ENCODE results near the gene RCOR1.

GRCh38 chr14:102695167-102695555 is 102.7 kb downstream of the RCOR1 start:
- no peak for TF ChIP-seq CTCF (conservative IDR thresholded peaks at IDR 0.05; ENCODE audit: low read depth, low read length)
- TF ChIP-seq SMC3 (IDR thresholded peaks at IDR 0.05; ENCODE audit: low read depth, low read length), result no peak
- TF ChIP-seq POLR2A (IDR thresholded peaks at IDR 0.05; ENCODE audit: low read depth, low read length), result no peak
- TF ChIP-seq MAFK (IDR thresholded peaks at IDR 0.05; ENCODE audit: low read depth, low read length), result no peak
- no peak for TF ChIP-seq FOS (IDR thresholded peaks at IDR 0.05; ENCODE audit: low read depth, low read length)
- no peak for TF ChIP-seq CEBPB (IDR thresholded peaks at IDR 0.05; ENCODE audit: low read depth, low read length)
- TF ChIP-seq RFX5 (IDR thresholded peaks at IDR 0.05; ENCODE audit: low read depth, low read length), result no peak
- no peak for TF ChIP-seq RAD21 (IDR thresholded peaks at IDR 0.05; ENCODE audit: low read length)
- no peak for TF ChIP-seq CHD1 (IDR thresholded peaks at IDR 0.05; ENCODE audit: low read depth, low read length)
